NCI-H1105 (cell line): ENCODE measurements around the gene APPL1.
"Not testable (repeated sequence)": the region's sequence is repeated elsewhere in the genome, so short reads cannot be mapped to it uniquely, and the experiment has no call there.

Experiments used
- DNase-seq: peaks from one replicate; lab custom pipeline; 2025; lab: John Stamatoyannopoulos, UW

The APPL1 gene

DNA sequence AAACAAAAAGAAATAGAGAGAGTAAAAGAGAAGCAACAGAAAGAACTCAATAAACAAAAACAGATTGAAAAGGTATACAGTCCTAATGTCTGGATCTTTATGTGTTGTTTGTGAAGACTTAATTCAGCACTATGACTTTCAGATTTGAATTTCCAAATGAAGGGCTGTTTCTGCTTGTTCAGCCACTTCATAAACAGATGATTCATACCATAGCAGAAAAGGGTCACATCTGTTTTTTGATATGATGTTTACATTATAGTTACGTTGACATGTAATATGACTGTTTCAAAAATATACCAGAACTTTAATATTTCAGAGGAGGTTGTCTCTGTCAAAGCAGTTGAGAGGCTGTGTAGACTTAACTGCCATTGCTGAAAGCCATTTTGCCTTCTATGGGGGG lies 40.9 kb downstream of the APPL1 start:
- DNase-seq = no peak

GRCh38 chr3:57274845-57275244 lies 47.3 kb downstream of the APPL1 start:
- DNase-seq = no peak

- no peak for DNase-seq
Measured at GRCh38 chr3:57275393-57275792, 47.9 kb downstream of the APPL1 start.

- no peak for DNase-seq
Measured at GRCh38 chr3:57278237-57278636, 50.7 kb downstream of the APPL1 start.

- no peak for DNase-seq
Measured at GRCh38 chr3:57279685-57280084, 52.2 kb downstream of the APPL1 start.

GRCh38 chr3:57281715-57282114 lies 54.2 kb downstream of the APPL1 start:
- no peak for DNase-seq

GRCh38 chr3:57283334-57283733 lies 55.8 kb downstream of the APPL1 start:
- no peak for DNase-seq

DNA sequence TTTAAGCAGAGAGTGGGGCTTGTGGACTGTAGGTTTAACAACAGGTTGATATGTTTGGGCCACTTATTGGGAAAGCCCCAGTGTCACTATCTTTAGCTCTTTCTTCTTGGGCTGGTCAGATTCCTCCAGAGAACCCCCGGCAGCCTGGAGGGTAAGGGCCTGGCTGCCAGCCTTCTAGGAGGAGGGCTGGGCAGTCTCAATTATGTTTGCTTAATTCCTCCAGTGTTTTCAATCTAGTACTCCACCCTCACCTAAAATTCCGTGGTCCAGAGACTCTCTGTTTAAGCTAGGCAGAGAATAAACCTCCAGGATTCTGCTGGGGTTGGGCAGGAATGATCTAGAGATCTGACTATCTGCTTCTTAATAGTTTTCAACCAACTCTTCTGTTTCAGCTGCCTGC lies 59.7 kb downstream of the APPL1 start:
- no peak for DNase-seq

GRCh38 chr3:57288403-57288802 lies 60.9 kb downstream of the APPL1 start:
- DNase-seq = no peak

- DNase-seq = no peak
Measured at GRCh38 chr3:57292159-57292896, 64.8 kb downstream of the APPL1 start, which contains the start of gene ASB14. ASB14 (minus strand) TSS chr3:57292685; CDS start chr3:57292033, 652 bp downstream.

DNA sequence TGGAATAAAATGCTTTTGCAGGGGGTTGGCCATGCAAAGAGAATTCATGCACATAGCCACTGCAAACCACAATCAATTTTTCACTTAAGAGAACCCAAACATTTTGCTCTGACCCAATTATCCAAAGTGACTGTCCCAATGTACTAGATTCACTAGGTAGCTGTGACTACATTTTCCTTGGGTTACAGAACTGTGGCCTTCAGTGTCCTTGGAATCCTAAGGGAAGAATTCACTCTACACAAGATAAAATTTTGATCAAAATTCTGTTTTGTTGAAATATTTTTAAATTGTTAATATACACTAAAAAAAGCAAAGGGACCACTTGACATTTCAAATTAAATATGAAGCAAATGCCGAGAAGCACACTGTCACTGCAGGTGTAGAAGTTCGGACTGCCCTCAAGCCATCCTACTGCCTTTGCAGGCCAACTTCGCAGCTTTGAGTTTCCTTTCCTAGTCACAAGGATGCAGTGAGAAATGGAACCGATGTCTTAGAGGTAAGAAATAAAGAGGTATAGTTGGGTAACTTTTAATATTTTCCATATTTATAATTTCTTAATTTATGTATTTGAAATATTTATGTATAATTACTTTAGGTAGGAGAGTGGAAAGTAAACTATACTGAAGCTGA lies 65.5 kb downstream of the APPL1 start:
- no peak for DNase-seq

DNA sequence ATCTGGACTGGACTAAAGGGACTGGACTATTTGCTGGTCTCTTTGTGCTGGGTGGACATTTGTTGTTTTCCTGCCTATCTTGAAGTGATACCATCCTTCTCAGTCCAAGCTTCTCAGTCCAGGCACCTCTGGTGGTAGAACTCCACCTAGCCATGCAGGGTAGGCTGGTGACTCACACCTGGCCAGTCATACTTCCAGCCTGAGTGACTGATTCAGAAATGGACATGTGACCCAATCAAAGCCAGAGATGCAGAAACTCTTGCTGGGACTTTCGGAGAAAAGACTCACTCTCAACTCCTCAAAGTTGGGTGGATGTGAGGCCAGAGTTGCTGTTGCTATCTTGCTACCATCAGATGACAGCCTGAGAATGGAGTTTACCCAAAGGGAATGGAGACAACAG lies 70.5 kb downstream of the APPL1 start:
- no peak for DNase-seq

DNA sequence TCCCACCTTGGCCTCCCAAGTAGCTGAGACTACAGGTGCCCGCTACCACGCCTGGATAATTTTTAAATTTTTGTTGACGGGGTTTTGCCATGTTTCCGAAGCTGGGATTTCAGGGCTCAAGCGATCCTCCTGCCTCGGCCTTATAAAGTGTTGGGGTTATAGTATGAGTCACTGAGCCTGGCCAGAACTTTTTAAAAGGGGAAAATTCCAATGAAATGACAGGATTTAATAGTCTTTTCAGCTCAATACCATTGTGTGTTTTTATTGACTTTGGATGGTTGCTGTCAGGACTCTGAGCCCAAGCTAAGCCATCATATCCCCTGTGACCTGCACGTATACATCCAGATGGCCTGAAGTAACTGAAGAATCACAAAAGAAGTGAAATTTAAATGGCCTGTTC lies 76.0 kb downstream of the APPL1 start:
- DNase-seq = not testable (repeated sequence)

GRCh38 chr3:57309769-57310360 lies 82.3 kb downstream of the APPL1 start:
- no peak for DNase-seq

DNA sequence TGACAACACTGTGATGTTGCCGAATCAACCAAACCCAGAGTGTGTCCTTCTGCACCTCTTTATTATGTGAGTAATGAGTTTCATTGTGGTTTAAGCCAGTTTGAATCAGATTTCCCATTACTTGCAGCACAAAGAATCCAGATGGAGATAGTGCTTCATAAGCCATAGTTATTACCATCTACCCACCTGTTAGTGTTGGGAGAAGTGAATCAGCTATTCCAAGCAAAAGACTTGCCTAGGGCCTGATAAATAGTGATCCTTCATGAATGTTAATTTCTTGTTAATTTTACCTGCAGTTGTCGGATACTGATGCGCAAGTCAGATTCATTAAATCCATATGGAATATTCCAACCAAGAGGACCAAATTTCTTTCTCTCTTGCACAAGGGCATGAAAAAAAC lies 86.7 kb downstream of the APPL1 start:
- DNase-seq = no peak
